ENCODE results near the gene SMAD2. TPM values are rescaled to one million over a fixed set of nuclear protein-coding genes. Genes with fewer than 3 reads are reported as not detected.

SMAD2 gene
- total RNA-seq, 4 donors from 2014 or later, result 91.1 to 157 (median 129) TPM

DNA sequence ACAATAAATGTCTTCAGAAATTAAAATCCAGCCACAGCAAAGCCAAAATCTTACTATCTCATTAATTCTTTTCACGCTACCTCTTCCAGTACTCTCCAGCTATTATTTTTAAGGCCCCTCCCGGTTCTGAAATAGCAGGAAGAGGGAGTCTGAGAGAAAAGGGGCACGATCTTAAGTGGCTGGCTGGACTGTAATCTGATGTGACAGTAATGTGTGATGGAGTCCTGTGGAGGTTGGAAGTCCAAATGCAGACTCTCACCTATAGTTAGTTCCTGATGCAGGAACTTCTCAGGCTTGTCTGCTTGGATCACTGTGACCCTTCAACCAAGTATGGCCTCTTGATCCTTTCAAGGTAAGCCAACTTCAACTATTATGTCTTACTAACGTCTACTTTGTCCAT lies 43.2 kb downstream of the SMAD2 start:
- Histone ChIP-seq H3K27ac (no peak overlapping the region), H3K4me1 (no peaks in the 10 kb centered on the region), H3K4me3 (replicated peaks in 1 of 3) (no peak overlapping the region), H3K36me3 (no peaks in the 10 kb centered on the region), H3K27me3 (no peaks in the 10 kb centered on the region), H3K9me3 (no peaks in the 10 kb centered on the region)
- intact Hi-C loops (cut with DNase I), result no loop called here
- no peak for DNase-seq
- TF ChIP-seq, protein P1, sequence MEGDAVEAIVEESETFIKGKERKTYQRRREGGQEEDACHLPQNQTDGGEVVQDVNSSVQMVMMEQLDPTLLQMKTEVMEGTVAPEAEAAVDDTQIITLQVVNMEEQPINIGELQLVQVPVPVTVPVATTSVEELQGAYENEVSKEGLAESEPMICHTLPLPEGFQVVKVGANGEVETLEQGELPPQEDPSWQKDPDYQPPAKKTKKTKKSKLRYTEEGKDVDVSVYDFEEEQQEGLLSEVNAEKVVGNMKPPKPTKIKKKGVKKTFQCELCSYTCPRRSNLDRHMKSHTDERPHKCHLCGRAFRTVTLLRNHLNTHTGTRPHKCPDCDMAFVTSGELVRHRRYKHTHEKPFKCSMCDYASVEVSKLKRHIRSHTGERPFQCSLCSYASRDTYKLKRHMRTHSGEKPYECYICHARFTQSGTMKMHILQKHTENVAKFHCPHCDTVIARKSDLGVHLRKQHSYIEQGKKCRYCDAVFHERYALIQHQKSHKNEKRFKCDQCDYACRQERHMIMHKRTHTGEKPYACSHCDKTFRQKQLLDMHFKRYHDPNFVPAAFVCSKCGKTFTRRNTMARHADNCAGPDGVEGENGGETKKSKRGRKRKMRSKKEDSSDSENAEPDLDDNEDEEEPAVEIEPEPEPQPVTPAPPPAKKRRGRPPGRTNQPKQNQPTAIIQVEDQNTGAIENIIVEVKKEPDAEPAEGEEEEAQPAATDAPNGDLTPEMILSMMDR (IDR thresholded peaks at IDR 0.05), result no peak
- no peak for TF ChIP-seq POLR2A (IDR thresholded peaks at IDR 0.05)
- WGBS, 2 donors, result 85 to 88% methylated on average over 4 of the region's 4 CpGs

DNA sequence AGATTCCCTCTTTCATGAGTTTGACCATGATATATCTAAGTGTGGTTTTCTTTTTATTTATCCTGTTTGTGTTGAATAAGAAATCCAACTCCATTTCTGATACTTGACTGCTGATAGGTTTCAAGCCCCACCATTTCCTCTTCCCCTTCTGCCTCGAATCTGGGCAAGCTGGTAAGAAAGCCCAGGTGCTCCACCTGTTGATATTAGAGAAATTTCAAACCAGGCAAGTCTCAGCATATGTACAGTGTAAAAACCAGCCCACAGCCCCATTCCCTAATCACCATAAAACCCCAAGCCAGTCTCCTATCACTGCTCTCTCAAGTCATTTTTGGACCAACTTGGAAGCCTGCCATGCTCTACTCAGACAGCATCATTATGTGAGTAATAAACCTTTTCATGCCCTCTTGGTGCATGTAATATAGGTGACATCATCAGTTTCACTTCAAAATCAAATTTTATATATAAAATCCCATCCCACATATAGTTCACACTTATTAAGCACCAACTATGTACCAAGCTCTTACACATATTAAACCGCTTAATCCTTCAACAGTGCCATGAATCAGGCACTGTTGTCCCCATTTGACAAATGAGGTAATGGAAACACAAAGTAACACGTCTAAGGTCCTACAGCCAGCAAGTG lies 46.6 kb downstream of the SMAD2 start:
- Histone ChIP-seq H3K4me1 (peaks cover 0 to 5% of the 10 kb centered on the region in 2 donors), H3K27ac (no peak overlapping the region), H3K36me3 (no peaks in the 10 kb centered on the region), H3K27me3 (no peaks in the 10 kb centered on the region), H3K4me3 (replicated peaks in 1 of 3) (no peak overlapping the region), H3K9me3 (no peaks in the 10 kb centered on the region)
- DNase-seq, result no peak
- TF ChIP-seq POLR2A (IDR thresholded peaks at IDR 0.05), result no peak
- TF ChIP-seq, protein P1 (IDR thresholded peaks at IDR 0.05), result no peak
- WGBS, 2 donors, result 73 to 82% methylated on average over 3 of the region's 3 CpGs
- intact Hi-C loops (cut with DNase I), result no loop called here

DNA sequence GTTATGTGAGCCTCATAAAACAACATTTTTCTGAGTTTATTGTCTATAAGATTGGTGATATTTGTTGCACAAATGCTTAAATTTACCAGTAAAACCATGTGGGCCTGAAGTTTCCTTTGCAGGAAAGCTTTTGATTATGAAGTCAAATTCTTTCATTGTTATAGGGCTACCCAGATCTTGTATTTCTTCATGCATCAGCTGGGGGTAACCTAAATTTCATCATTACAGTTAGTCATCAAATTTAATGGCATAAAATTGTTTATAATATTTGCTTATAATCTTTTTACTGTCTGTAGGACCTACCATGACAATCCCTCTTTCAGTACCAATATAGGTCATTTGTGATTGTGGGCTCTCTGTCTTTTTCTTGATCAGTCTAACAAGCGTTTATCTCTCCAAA lies 47.8 kb downstream of the SMAD2 start:
- no peak for TF ChIP-seq POLR2A (IDR thresholded peaks at IDR 0.05)
- TF ChIP-seq, protein P1 (IDR thresholded peaks at IDR 0.05), result no peak
- intact Hi-C loops (cut with DNase I), result no loop called here
- 98 to 100% methylated on average over 1 of the region's 1 CpG for WGBS, 2 donors

DNA sequence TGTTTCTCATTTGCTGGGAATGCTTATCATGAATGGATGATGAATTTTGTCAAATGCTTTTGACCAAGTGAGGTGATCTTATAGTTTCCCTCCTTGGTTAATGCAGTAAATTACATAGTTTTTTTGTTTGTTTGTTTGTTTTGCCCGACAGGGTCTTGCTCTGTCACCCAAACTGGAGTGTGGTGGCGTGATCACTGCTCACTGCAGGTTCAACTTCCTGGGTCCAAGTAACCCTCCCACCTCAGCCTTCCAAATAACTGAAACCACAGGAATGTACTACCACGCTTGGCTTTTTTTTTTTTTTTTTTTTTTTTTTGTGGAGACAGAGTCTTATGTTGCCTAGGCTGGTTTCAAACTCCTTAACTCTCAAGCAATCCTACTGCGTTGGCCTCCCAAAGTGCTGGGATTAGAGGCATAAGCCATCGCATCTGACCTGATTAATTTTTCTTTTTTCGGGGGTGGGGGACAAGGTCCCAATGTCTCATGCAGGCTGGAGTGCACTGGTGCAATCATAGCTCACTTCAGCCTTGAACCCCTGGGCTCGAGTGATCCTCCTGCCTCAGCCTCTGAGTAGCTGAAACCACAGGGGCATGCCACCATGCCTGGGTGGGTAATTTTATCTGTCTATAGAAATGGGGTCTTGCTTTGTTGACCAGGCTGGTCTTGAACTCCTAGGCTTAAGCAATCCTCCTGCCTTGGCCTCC lies 48.6 kb downstream of the SMAD2 start:
- intact Hi-C loops (cut with DNase I), result no loop called here
- TF ChIP-seq, protein P1 (IDR thresholded peaks at IDR 0.05), result no peak
- no peak for TF ChIP-seq POLR2A (IDR thresholded peaks at IDR 0.05)
- Histone ChIP-seq H3K9me3 (no peaks in the 10 kb centered on the region), H3K36me3 (no peaks in the 10 kb centered on the region), H3K4me1 (peaks cover 0 to 5% of the 10 kb centered on the region in 2 donors), H3K27ac (no peak overlapping the region), H3K4me3 (replicated peaks in 1 of 3) (no peak overlapping the region), H3K27me3 (no peaks in the 10 kb centered on the region)
- DNase-seq, result no peak
- WGBS, 2 donors, result 92 to 97% methylated on average over 7 of the region's 7 CpGs

More for the DNA sequence above, 47.8 kb downstream of the SMAD2 start:
- Histone ChIP-seq H3K27me3 (no peaks in the 10 kb centered on the region), H3K4me1 (peaks cover 0 to 5% of the 10 kb centered on the region in 2 donors), H3K9me3 (no peaks in the 10 kb centered on the region), H3K36me3 (no peaks in the 10 kb centered on the region), H3K27ac (no peak overlapping the region), H3K4me3 (replicated peaks in 1 of 3) (no peak overlapping the region)
- no peak for DNase-seq

DNA sequence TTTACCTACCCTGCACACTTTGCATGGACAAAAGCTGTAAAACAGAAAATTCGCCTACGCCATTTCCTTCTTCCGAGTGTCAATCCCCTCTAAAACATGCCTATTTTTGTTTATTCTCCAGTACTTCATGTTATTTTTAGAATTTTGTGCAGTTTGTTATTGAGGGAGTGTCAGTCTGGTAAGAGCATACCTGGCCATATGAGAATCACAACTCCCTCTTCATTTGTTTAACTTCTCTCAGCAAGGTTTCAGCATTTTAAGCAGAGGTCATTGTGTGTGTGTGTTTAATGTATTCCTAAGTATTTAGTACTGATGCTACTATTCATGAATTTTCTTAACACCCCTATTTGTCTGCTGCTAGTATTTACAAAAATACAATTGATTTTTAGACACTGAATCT lies 49.4 kb downstream of the SMAD2 start:
- no peak for DNase-seq
- WGBS, 2 donors, result 80 to 98% methylated on average over 3 of the region's 3 CpGs
- Histone ChIP-seq H3K4me3 (replicated peaks in 1 of 3) (no peak overlapping the region), H3K4me1 (peaks cover 0 to 5% of the 10 kb centered on the region in 2 donors), H3K27me3 (no peaks in the 10 kb centered on the region), H3K9me3 (no peaks in the 10 kb centered on the region), H3K27ac (no peak overlapping the region), H3K36me3 (no peaks in the 10 kb centered on the region)
- no peak for TF ChIP-seq POLR2A (IDR thresholded peaks at IDR 0.05)
- TF ChIP-seq, protein P1 (IDR thresholded peaks at IDR 0.05), result no peak
- intact Hi-C loops (cut with DNase I), result no loop called here

Data from thyroid gland (tissue), 4 donors.